HG03108 (cell line): Measurements from ENCODE around the gene CT45A5.
"Not testable (repeated sequence)": the region's sequence is repeated elsewhere in the genome, so short reads cannot be mapped to it uniquely, and the experiment has no call there.

Source experiments
- ATAC-seq: cut with Tn5 transposase; IDR thresholded peaks from one replicate; pipeline ENCODE4 v1.9.1; 2021; ENCODE audit warnings: moderate library complexity; ENCODE audit not compliant: unreplicated experiment

Gene CT45A5

GRCh38 chrX:135785403-135785802 is at the start of gene CT45A5:
CT45A5 (minus strand) TSS chrX:135785503; CDS start chrX:135781729, 3,774 bp downstream.
- ATAC-seq: not testable (repeated sequence)

- ATAC-seq: not testable (repeated sequence)
Observed at GRCh38 chrX:135819912-135820311, 34.6 kb upstream of the CT45A5 start, which contains the start of gene CT45A2. CT45A2 (minus strand) TSS chrX:135820012; CDS start chrX:135816265, 3,747 bp downstream.

GRCh38 chrX:135802687-135803086 is 17.4 kb upstream of the CT45A5 start, which contains the start of gene CT45A6:
CT45A6 (minus strand) TSS chrX:135802787; CDS start chrX:135798993, 3,794 bp downstream.
- not testable (repeated sequence) for ATAC-seq

- ATAC-seq: not testable (repeated sequence)
Observed at GRCh38 chrX:135768091-135768490, 17.2 kb downstream of the CT45A5 start, which contains the start of gene CT45A3. CT45A3 (minus strand) TSS chrX:135768191; CDS start chrX:135764444, 3,747 bp downstream.

GRCh38 chrX:135744739-135745138 is 40.6 kb downstream of the CT45A5 start:
- not testable (repeated sequence) for ATAC-seq

- ATAC-seq: no peak
Observed at GRCh38 chrX:135741192-135741715, 44.0 kb downstream of the CT45A5 start.

- ATAC-seq: peak; percentile 73
Observed at GRCh38 chrX:135740681-135741149, 44.6 kb downstream of the CT45A5 start.

- ATAC-seq: no peak
Observed at GRCh38 chrX:135737366-135738071, 47.8 kb downstream of the CT45A5 start.

GRCh38 chrX:135734666-135735065 is 50.6 kb downstream of the CT45A5 start:
- ATAC-seq: not testable (repeated sequence)
